Measurements from ENCODE around the gene PARP1. TPM values are rescaled to one million over a fixed set of nuclear protein-coding genes. Genes with fewer than 3 reads are reported as not detected.

The PARP1 gene
- total RNA-seq, 1 experiment from 2014 or later, result 140 TPM

Other genes starting within 250 kb of the PARP1 start
- gene ACBD3, start 221.4 kb downstream of the PARP1 start, total RNA-seq (2014; rRNA removed; shearing (Covaris generic)), result 20.0 and 20.5 TPM in 2 replicates
- not detected in 2 replicates for gene MIXL1, start 184.4 kb downstream of the PARP1 start, total RNA-seq (2014; rRNA removed; shearing (Covaris generic))
- gene LIN9, start 98.9 kb downstream of the PARP1 start, total RNA-seq (2014; rRNA removed; shearing (Covaris generic)), result 5.5 and 7.5 TPM in 2 replicates
- gene STUM, start 140.7 kb upstream of the PARP1 start, total RNA-seq (2014; rRNA removed; shearing (Covaris generic)), result not detected in 2 replicates

Measured in HT-29 (cell line).